HepG2 (cell line): Measurements from ENCODE around the gene FOLR3. TPM values are rescaled to one million over a fixed set of nuclear protein-coding genes. Genes with fewer than 3 reads are reported as not detected.

Experiments
- BCL6 ChIP-seq: IDR thresholded peaks from 2 replicates; pipeline ENCODE4 v1.6.1; 2016; ENCODE audit warnings: missing genetic modification reagents, missing compliant biosample characterization
- ETV6 ChIP-seq: sonication (generic); formaldehyde crosslinking; conservative IDR thresholded peaks from 2 replicates; pipeline ENCODE4 v1.4.0; 2020; ENCODE audit warnings: missing genetic modification reagents
- RERE ChIP-seq: IDR thresholded peaks from 2 replicates; pipeline ENCODE4 v1.6.1; 2016; ENCODE audit warnings: low read depth, missing genetic modification reagents, missing compliant biosample characterization
- SKIL ChIP-seq: sonication (generic); formaldehyde crosslinking; IDR thresholded peaks from 2 replicates; pipeline ENCODE4 v1.8.0; 2022; ENCODE audit warnings: missing genetic modification reagents, mild to moderate bottlenecking, moderate library complexity, borderline replicate concordance
- TEAD3 ChIP-seq: optimal IDR thresholded peaks from 2 replicates; pipeline ENCODE3; 2016; ENCODE audit warnings: borderline replicate concordance
- TOPORS ChIP-seq: sonication (generic); formaldehyde crosslinking; IDR thresholded peaks from 2 replicates; pipeline ENCODE4 v1.8.0; 2023; ENCODE audit warnings: mild to moderate bottlenecking, missing genetic modification reagents
- ZBTB20 ChIP-seq: sonication (generic); formaldehyde crosslinking; IDR thresholded peaks from 2 replicates; pipeline ENCODE4 v1.8.1; 2023; ENCODE audit warnings: missing genetic modification reagents, low read depth, mild to moderate bottlenecking, borderline replicate concordance
- ZNF256 ChIP-seq: sonication (generic); formaldehyde crosslinking; conservative IDR thresholded peaks from 2 replicates; pipeline ENCODE4 v1.4.0; 2020; ENCODE audit warnings: missing genetic modification reagents
- ZNF335 ChIP-seq: sonication (generic); formaldehyde crosslinking; IDR thresholded peaks from 2 replicates; pipeline ENCODE4 v1.4.0; 2020; ENCODE audit warnings: missing genetic modification reagents
- ZNF431 ChIP-seq: sonication (generic); formaldehyde crosslinking; IDR thresholded peaks from 2 replicates; pipeline ENCODE4 v1.9.0; 2022; ENCODE audit warnings: missing genetic modification reagents, low read depth, mild to moderate bottlenecking, borderline replicate concordance
- ZSCAN25 ChIP-seq: sonication (generic); formaldehyde crosslinking; IDR thresholded peaks from 2 replicates; pipeline ENCODE4 v1.8.0; 2022; ENCODE audit warnings: mild to moderate bottlenecking, missing genetic modification reagents
- polyA plus RNA-seq, 8 experiments: library from polyadenylated mRNA; depleted of rRNA in 3 of 8; stranded (reverse) in 7 of 8; unstranded in 1 of 8; fragments of >200 nt; fragmentation: Illumina TruSeq in 4 of 8; extraction: Trizol in 4 of 8; gene quantifications; 2 replicates each; pipeline versions ENCODE4 v1.2.1 to v1.2.3, GENCODE V29; 2011 to 2016; ENCODE audit warnings: low read depth in 4 of 8, missing spikeins in 1 of 8, mixed read lengths in 1 of 8; ENCODE audit not compliant: insufficient read depth in 1 of 8
- total RNA-seq, 5 experiments: library from RNA; depleted of rRNA; stranded (reverse); fragments of >200 nt; fragmentation: Illumina TruSeq; extraction: Trizol; gene quantifications; 2 replicates each; pipeline ENCODE4 v1.2.3, GENCODE V29; 2016; ENCODE audit warnings: low read depth in 1 of 5
- TF ChIP-seq, protein P1 (sequence below): sonication (generic); formaldehyde crosslinking; IDR thresholded peaks from 2 replicates; pipeline ENCODE4 v1.4.0; 2020; ENCODE audit warnings: mild to moderate bottlenecking, low read depth, missing genetic modification reagents
- TF ChIP-seq, protein P2 (sequence below): sonication (generic); formaldehyde crosslinking; conservative IDR thresholded peaks from 2 replicates; pipeline ENCODE4 v1.8.0; 2022; ENCODE audit warnings: low read depth, missing genetic modification reagents
- TF ChIP-seq, protein P3 (sequence below): sonication (generic); formaldehyde crosslinking; IDR thresholded peaks from 2 replicates; pipeline ENCODE4 v1.4.0; 2020; ENCODE audit warnings: mild to moderate bottlenecking, low read depth, missing genetic modification reagents
- TF ChIP-seq, protein P4 (sequence below): sonication (generic); formaldehyde crosslinking; IDR thresholded peaks from 2 replicates; pipeline ENCODE4 v1.4.0; 2020; ENCODE audit warnings: missing genetic modification reagents

FOLR3 gene
- total and polyA plus RNA-seq, 2 of the 13 experiments (the other 11 are each of a cell fraction or from before 2014, with no cell fraction given): not detected

- no peak for TF ChIP-seq SKIL (CRISPR knock-in tag)
- TF ChIP-seq ETV6 (CRISPR knock-in tag): no peak
- TF ChIP-seq ZBTB20 (CRISPR knock-in tag): no peak; the same call in 1 of the 2 replicates
- TF ChIP-seq TEAD3 (CRISPR knock-in tag): peak; percentile 60
- TF ChIP-seq, protein P1, sequence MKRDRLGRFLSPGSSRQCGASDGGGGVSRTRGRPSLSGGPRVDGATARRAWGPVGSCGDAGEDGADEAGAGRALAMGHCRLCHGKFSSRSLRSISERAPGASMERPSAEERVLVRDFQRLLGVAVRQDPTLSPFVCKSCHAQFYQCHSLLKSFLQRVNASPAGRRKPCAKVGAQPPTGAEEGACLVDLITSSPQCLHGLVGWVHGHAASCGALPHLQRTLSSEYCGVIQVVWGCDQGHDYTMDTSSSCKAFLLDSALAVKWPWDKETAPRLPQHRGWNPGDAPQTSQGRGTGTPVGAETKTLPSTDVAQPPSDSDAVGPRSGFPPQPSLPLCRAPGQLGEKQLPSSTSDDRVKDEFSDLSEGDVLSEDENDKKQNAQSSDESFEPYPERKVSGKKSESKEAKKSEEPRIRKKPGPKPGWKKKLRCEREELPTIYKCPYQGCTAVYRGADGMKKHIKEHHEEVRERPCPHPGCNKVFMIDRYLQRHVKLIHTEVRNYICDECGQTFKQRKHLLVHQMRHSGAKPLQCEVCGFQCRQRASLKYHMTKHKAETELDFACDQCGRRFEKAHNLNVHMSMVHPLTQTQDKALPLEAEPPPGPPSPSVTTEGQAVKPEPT (CRISPR knock-in tag): 0 out of 2 replicates have a peak, but pooled peaks have one; percentile 83
- no peak for TF ChIP-seq TOPORS (CRISPR knock-in tag)
- no peak; the same call in 1 of the 2 replicates for TF ChIP-seq ZNF335 (CRISPR knock-in tag)
- TF ChIP-seq RERE (CRISPR knock-in tag): no peak
- 0 out of 2 replicates have a peak, but pooled peaks have one; percentile 67 for TF ChIP-seq ZNF256 (CRISPR knock-in tag)
- TF ChIP-seq ZNF431 (CRISPR knock-in tag): peak; percentile 60; the same call in 1 of the 2 replicates
- TF ChIP-seq, protein P2, sequence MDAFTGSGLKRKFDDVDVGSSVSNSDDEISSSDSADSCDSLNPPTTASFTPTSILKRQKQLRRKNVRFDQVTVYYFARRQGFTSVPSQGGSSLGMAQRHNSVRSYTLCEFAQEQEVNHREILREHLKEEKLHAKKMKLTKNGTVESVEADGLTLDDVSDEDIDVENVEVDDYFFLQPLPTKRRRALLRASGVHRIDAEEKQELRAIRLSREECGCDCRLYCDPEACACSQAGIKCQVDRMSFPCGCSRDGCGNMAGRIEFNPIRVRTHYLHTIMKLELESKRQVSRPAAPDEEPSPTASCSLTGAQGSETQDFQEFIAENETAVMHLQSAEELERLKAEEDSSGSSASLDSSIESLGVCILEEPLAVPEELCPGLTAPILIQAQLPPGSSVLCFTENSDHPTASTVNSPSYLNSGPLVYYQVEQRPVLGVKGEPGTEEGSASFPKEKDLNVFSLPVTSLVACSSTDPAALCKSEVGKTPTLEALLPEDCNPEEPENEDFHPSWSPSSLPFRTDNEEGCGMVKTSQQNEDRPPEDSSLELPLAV (CRISPR knock-in tag): no peak
- TF ChIP-seq, protein P3, sequence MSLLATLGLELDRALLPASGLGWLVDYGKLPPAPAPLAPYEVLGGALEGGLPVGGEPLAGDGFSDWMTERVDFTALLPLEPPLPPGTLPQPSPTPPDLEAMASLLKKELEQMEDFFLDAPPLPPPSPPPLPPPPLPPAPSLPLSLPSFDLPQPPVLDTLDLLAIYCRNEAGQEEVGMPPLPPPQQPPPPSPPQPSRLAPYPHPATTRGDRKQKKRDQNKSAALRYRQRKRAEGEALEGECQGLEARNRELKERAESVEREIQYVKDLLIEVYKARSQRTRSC (CRISPR knock-in tag): no peak
- TF ChIP-seq BCL6: peak; percentile 17; the same call in 1 of the 2 replicates
- no peak for TF ChIP-seq ZSCAN25 (CRISPR knock-in tag)
- TF ChIP-seq, protein P4, sequence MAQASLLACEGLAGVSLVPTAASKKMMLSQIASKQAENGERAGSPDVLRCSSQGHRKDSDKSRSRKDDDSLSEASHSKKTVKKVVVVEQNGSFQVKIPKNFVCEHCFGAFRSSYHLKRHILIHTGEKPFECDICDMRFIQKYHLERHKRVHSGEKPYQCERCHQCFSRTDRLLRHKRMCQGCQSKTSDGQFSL (CRISPR knock-in tag): no peak
Measured at GRCh38 chr11:72112143-72112977, 23.2 kb upstream of the FOLR3 start, which contains the start of gene ANAPC15 (continued).
